HL-60 (cell line): ENCODE measurements around the gene C16orf54.
"Not testable (repeated sequence)": the region's sequence is repeated elsewhere in the genome, so short reads cannot be mapped to it uniquely, and the experiment has no call there.

Source experiments
- DNase-seq, 2 experiments: peaks; one replicate each; pipeline ENCODE4 v3.0.0-alpha.2; 2010 to 2020; ENCODE audit warnings: low read depth in 1 of 2, low spot score in 1 of 2
- H3K27ac ChIP-seq: fragments of 250-450 bp; sonication (Bioruptor Pico); replicated peaks from 2 replicates; pipeline ENCODE4 v1.5.1; 2020; ENCODE audit warnings: mild to moderate bottlenecking, moderate library complexity
- H3K27me3 ChIP-seq: fragments of 250-450 bp; sonication (Bioruptor Pico); 2 replicates; pipeline ENCODE4 v1.5.1; 2021; ENCODE audit warnings: mild to moderate bottlenecking, moderate library complexity; ENCODE audit not compliant: insufficient read depth, poor library complexity, severe bottlenecking
- H3K4me3 ChIP-seq: replicated peaks from 2 replicates; pipeline ENCODE4 v1.5.1; 2011; ENCODE audit warnings: mild to moderate bottlenecking, control low read depth, low read length; ENCODE audit not compliant: insufficient read depth
- GABPA ChIP-seq: IDR thresholded peaks from 2 replicates; pipeline ENCODE4 v1.6.1; 2012; ENCODE audit warnings: low read depth
- POLR2AphosphoS5 ChIP-seq: IDR thresholded peaks from 2 replicates; pipeline ENCODE4 v1.6.1; 2012; ENCODE audit warnings: low read depth
- SPI1 ChIP-seq: IDR thresholded peaks from 2 replicates; pipeline ENCODE4 v1.6.1; 2012; ENCODE audit warnings: low read depth, mild to moderate bottlenecking, borderline replicate concordance
- long read RNA-seq: library from polyadenylated mRNA; unstranded; transcript quantifications from one replicate; pipeline ENCODE4 v2.0.0, GENCODE V29; 2020
- TF ChIP-seq, protein P1 (sequence below): IDR thresholded peaks from one replicate; pipeline ENCODE4 v1.5.1; 2011; ENCODE audit warnings: low read length, control low read depth, inconsistent platforms; ENCODE audit not compliant: insufficient read depth
- TF ChIP-seq, protein P2 (sequence below): IDR thresholded peaks from 2 replicates; pipeline ENCODE4 v1.6.1; 2012; ENCODE audit warnings: low read depth; ENCODE audit not compliant: insufficient replicate concordance

C16orf54 gene
- long read RNA-seq, transcript C16orf54-201 (2 exons, 2,585 nt) = major isoform, 97 of 109 reads
- long read RNA-seq, partial matches to known transcripts = 6 of 109 reads
- long read RNA-seq, other reads (novel, unspliced or antisense) = 6 of 109 reads

GRCh38 chr16:29745853-29746345 is at the start of gene C16orf54:
Gene C16orf54 (minus strand): TSS chr16:29745990. CDS start chr16:29744951, 1,039 bp downstream.
- DNase-seq = peak; percentile 97 to 99
- Histone ChIP-seq H3K4me3 (peak within 1 kb of the TSS; percentile 52), H3K27me3 (no peaks in the 10 kb centered on the region), H3K27ac (peak within 1 kb of the TSS; percentile 100)
- TF ChIP-seq, protein P1, sequence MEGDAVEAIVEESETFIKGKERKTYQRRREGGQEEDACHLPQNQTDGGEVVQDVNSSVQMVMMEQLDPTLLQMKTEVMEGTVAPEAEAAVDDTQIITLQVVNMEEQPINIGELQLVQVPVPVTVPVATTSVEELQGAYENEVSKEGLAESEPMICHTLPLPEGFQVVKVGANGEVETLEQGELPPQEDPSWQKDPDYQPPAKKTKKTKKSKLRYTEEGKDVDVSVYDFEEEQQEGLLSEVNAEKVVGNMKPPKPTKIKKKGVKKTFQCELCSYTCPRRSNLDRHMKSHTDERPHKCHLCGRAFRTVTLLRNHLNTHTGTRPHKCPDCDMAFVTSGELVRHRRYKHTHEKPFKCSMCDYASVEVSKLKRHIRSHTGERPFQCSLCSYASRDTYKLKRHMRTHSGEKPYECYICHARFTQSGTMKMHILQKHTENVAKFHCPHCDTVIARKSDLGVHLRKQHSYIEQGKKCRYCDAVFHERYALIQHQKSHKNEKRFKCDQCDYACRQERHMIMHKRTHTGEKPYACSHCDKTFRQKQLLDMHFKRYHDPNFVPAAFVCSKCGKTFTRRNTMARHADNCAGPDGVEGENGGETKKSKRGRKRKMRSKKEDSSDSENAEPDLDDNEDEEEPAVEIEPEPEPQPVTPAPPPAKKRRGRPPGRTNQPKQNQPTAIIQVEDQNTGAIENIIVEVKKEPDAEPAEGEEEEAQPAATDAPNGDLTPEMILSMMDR = no peak
- TF ChIP-seq SPI1 = peak; percentile 66; the same call in 1 of the 2 replicates
- peak; percentile 75; the same call in 1 of the 2 replicates for TF ChIP-seq POLR2AphosphoS5
- TF ChIP-seq, protein P2, sequence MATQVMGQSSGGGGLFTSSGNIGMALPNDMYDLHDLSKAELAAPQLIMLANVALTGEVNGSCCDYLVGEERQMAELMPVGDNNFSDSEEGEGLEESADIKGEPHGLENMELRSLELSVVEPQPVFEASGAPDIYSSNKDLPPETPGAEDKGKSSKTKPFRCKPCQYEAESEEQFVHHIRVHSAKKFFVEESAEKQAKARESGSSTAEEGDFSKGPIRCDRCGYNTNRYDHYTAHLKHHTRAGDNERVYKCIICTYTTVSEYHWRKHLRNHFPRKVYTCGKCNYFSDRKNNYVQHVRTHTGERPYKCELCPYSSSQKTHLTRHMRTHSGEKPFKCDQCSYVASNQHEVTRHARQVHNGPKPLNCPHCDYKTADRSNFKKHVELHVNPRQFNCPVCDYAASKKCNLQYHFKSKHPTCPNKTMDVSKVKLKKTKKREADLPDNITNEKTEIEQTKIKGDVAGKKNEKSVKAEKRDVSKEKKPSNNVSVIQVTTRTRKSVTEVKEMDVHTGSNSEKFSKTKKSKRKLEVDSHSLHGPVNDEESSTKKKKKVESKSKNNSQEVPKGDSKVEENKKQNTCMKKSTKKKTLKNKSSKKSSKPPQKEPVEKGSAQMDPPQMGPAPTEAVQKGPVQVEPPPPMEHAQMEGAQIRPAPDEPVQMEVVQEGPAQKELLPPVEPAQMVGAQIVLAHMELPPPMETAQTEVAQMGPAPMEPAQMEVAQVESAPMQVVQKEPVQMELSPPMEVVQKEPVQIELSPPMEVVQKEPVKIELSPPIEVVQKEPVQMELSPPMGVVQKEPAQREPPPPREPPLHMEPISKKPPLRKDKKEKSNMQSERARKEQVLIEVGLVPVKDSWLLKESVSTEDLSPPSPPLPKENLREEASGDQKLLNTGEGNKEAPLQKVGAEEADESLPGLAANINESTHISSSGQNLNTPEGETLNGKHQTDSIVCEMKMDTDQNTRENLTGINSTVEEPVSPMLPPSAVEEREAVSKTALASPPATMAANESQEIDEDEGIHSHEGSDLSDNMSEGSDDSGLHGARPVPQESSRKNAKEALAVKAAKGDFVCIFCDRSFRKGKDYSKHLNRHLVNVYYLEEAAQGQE = no peak

DNA sequence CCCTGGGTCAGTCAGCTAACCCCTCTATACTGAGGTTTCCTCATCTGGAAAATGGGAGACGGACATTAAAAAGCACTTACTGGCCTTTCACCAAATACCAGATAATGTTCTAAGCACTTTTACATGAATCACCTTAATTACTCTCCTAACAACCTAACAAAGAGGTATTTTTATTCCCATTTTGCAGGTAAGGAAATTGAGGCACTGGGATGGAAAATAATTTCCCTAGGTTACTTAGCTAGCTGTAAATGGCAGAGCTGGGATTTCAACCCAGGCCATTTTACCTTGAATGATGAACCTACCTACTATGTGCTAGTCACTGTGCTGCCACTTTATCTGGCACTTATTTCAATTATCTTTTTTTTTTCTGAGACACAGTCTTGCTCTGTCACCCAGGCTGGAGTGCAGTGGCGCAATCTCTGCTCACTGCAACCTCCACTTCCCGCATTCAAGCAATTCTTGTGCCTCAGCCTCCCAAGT is 48.5 kb upstream of the C16orf54 start:
- no peak overlapping the region for H3K27ac ChIP-seq
- no peaks in the 10 kb centered on the region for H3K27me3 ChIP-seq
- no peak for DNase-seq
- H3K4me3 ChIP-seq = no peak overlapping the region
- no peak for TF ChIP-seq POLR2AphosphoS5
- TF ChIP-seq, protein P2 = no peak
- TF ChIP-seq, protein P1 = no peak
- TF ChIP-seq SPI1 = no peak
- no peak for TF ChIP-seq GABPA

GRCh38 chr16:29793153-29793552 is 47.4 kb upstream of the C16orf54 start:
- not testable (repeated sequence) for DNase-seq, H3K27me3 ChIP-seq, H3K4me3 ChIP-seq, H3K27ac ChIP-seq

DNA sequence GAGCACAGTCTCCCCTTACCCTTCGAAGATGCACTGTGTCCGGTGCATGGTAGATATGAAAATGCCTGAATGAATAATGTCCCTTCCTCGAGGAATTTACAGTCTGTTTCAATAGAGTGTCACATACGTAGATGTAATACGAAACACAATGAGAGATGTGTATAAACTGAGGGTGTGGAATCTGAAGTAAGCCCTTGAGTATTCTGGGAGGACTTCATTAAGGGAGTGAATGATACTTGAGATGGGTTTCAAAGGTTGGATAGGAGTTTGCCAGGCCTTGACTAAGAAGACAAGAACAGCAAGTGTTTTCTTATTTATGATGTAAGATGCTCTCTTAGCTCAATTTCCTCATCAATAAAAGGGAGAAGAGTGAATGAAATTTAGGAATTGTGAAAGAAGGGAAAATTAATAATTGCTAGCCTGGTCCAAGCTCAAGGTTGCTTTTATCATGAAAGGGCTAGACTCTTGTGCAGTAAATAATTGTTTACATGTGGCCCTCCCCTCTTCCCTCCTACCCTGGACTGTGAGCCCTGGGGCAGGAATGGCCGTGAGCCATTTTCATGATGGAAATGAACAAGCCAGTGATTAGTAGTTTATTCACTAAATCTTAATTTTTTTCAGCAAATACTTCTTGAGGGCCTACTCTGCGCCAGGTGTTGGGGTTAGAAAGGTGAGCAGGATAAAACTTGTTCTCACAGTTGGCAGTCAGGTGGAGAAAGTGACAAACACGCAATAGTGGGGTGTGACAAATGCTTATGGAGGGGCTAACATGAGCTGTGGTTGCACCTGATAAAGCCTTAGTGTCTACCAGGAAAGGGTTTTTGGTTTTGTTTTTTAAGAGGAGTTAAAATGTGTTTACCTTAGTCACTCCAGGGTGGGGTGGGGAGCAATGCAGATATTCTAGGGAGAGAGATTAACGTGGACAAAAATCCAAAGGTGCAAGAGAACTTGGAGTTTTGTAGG is 46.3 kb upstream of the C16orf54 start:
- Histone ChIP-seq H3K27me3 (no peaks in the 10 kb centered on the region), H3K27ac (peak overlapping the region; percentile 96), H3K4me3 (peak overlapping the region; percentile 81)
- TF ChIP-seq GABPA (no peak), SPI1 (no peak), POLR2AphosphoS5 (no peak)
- TF ChIP-seq, protein P2 = no peak
- TF ChIP-seq, protein P1 = no peak
- DNase-seq = no peak
